HG03108 (cell line): ENCODE data around the gene GLIS1.

Experiments
- ATAC-seq: cut with Tn5 transposase; IDR thresholded peaks from one replicate; pipeline ENCODE4 v1.9.1; 2021; ENCODE audit warnings: moderate library complexity; ENCODE audit not compliant: unreplicated experiment

The GLIS1 gene

GRCh38 chr1:53553734-53554509 is 185.0 kb downstream of the GLIS1 start:
- ATAC-seq: no peak

GRCh38 chr1:53552981-53553733 is 185.8 kb downstream of the GLIS1 start:
- ATAC-seq: no peak

- no peak for ATAC-seq
Observed at GRCh38 chr1:53552146-53552861, 186.7 kb downstream of the GLIS1 start.

GRCh38 chr1:53551428-53551995 is 187.5 kb downstream of the GLIS1 start:
- ATAC-seq: no peak

- no peak for ATAC-seq
Observed at GRCh38 chr1:53550201-53550741, 188.7 kb downstream of the GLIS1 start.

- ATAC-seq: no peak
Observed at GRCh38 chr1:53549781-53550180, 189.2 kb downstream of the GLIS1 start.

- ATAC-seq: no peak
Observed at GRCh38 chr1:53549287-53549686, 189.7 kb downstream of the GLIS1 start.

- ATAC-seq: no peak
Observed at GRCh38 chr1:53548031-53548491, 190.9 kb downstream of the GLIS1 start.

- ATAC-seq: no peak
Observed at GRCh38 chr1:53547231-53547790, 191.7 kb downstream of the GLIS1 start.

- no peak for ATAC-seq
Observed at GRCh38 chr1:53546409-53547155, 192.4 kb downstream of the GLIS1 start.

GRCh38 chr1:53545663-53546408 is 193.1 kb downstream of the GLIS1 start:
- ATAC-seq: no peak

GRCh38 chr1:53544728-53545515 is 194.0 kb downstream of the GLIS1 start:
- no peak for ATAC-seq

GRCh38 chr1:53543778-53544695 is 194.9 kb downstream of the GLIS1 start:
- ATAC-seq: no peak

GRCh38 chr1:53543130-53543777 is 195.7 kb downstream of the GLIS1 start:
- ATAC-seq: no peak

GRCh38 chr1:53542551-53542950 is 196.4 kb downstream of the GLIS1 start:
- ATAC-seq: no peak

- ATAC-seq: no peak
Observed at GRCh38 chr1:53541761-53542550, 197.0 kb downstream of the GLIS1 start.
